GM12878 (cell line): Measurements from ENCODE around the gene OR4D6. TPM values are rescaled to one million over a fixed set of nuclear protein-coding genes. Genes with fewer than 3 reads are reported as not detected.

Experiments used
- ATAC-seq: fragments of 200-7000 bp; cut with Tn5 transposase; 3 replicates; pipeline ENCODE4 v1.9.1; 2020; ENCODE audit warnings: mild to moderate bottlenecking, moderate library complexity
- BruUV-seq: library from RNA; stranded (reverse); fragments of 400-500 nt; replicated peaks from 2 replicates; lab custom pipeline; 2021; lab: Mats Ljungman, UMichigan
- CTCF ChIA-PET: fragments of 300-600 bp; sonication (Branson Sonifier 250); formaldehyde crosslinking; extraction: SDS; loops from one replicate; lab custom pipeline; 2021; ENCODE audit warnings: inconsistent platforms; lab: Yijun Ruan, JAX
- POLR2A ChIA-PET: fragments of 350-600 bp; formaldehyde crosslinking; extraction: SDS; loops from one replicate; lab custom pipeline; 2021; ENCODE audit warnings: inconsistent platforms; lab: Charles Lee
- RAD21 ChIA-PET: fragments of 300-600 bp; sonication (Branson Sonifier 250); formaldehyde crosslinking; loops from one replicate; lab custom pipeline; 2023; ENCODE audit warnings: antibody characterized with exemption; ENCODE audit not compliant: unreplicated experiment; lab: Charles Lee
- SMC1A ChIA-PET: fragments of 300-600 bp; sonication (Branson Sonifier 250); formaldehyde crosslinking; loops from one replicate; lab custom pipeline; 2023; ENCODE audit not compliant: unreplicated experiment, uncharacterized antibody; lab: Charles Lee
- DNase-seq: peaks from one replicate; pipeline ENCODE4 v3.0.0-alpha.2; 2011; ENCODE audit warnings: low read depth, low spot score
- FAIRE-seq: peaks from 3 replicates; lab custom pipeline; 2011; peaks lifted over from hg19 to GRCh38; lab: Jason Lieb, UNC
- H2AFZ ChIP-seq: 2 replicates; pipeline ENCODE4 v1.6.0; 2011; ENCODE audit warnings: low read depth, low read length, control low read depth; ENCODE audit not compliant: control insufficient read depth
- H3K27ac ChIP-seq: 2 replicates; pipeline ENCODE4 v1.5.1; 2011; ENCODE audit warnings: control low read depth; ENCODE audit not compliant: control insufficient read depth, insufficient read depth
- H3K27me3 ChIP-seq, 2 experiments: replicated peaks in 1 of 2; 2 replicates each; pipeline versions ENCODE4 v1.6.0 to v1.6.1; 2011; ENCODE audit warnings: low read length in 1 of 2; ENCODE audit not compliant: control insufficient read depth in 2 of 2, insufficient read depth in 2 of 2
- H3K36me3 ChIP-seq, 2 experiments: 2 replicates each; pipeline ENCODE4 v1.5.1; 2011; ENCODE audit warnings: low read length in 1 of 2; ENCODE audit not compliant: control insufficient read depth in 2 of 2, insufficient read depth in 2 of 2
- H3K4me1 ChIP-seq: 2 replicates; pipeline ENCODE4 v1.6.1; 2011; ENCODE audit warnings: mild to moderate bottlenecking, low read length, moderate library complexity, mixed read lengths; ENCODE audit not compliant: control insufficient read depth, insufficient read depth
- H3K4me2 ChIP-seq: 2 replicates; pipeline ENCODE4 v1.6.0; 2011; ENCODE audit warnings: control low read depth; ENCODE audit not compliant: control insufficient read depth, insufficient read depth
- H3K4me3 ChIP-seq: fragments of 200-600 bp; sonication (generic); 2 replicates; pipeline ENCODE4 v1.5.1; 2016
- H3K79me2 ChIP-seq: 2 replicates; pipeline ENCODE4 v1.6.0; 2011; ENCODE audit warnings: low read length; ENCODE audit not compliant: control insufficient read depth, insufficient read depth
- H3K9ac ChIP-seq: 2 replicates; pipeline ENCODE4 v1.8.0; 2011; ENCODE audit warnings: low read length, control low read depth, mixed read lengths; ENCODE audit not compliant: control insufficient read depth, insufficient read depth
- H3K9me3 ChIP-seq: replicated peaks from 3 replicates; pipeline ENCODE4 v1.5.1; 2011; ENCODE audit warnings: mild to moderate bottlenecking, low read length; ENCODE audit not compliant: control insufficient read depth, insufficient read depth
- H4K20me1 ChIP-seq: 2 replicates; pipeline ENCODE4 v1.6.0; 2011; ENCODE audit not compliant: control insufficient read depth, insufficient read depth
- CBFB ChIP-seq: IDR thresholded peaks from 2 replicates; pipeline ENCODE4 v1.6.1; 2016; ENCODE audit warnings: antibody characterized with exemption, low read depth
- NFXL1 ChIP-seq: fragments of 450-650 bp; IDR thresholded peaks from 2 replicates; pipeline ENCODE4 v1.6.1; 2017; ENCODE audit warnings: antibody characterized with exemption, mild to moderate bottlenecking, borderline replicate concordance
- PAX8 ChIP-seq: fragments of 450-650 bp; IDR thresholded peaks from 2 replicates; pipeline ENCODE4 v1.6.1; 2017; ENCODE audit warnings: mild to moderate bottlenecking, moderate library complexity
- TAF1 ChIP-seq: IDR thresholded peaks from 2 replicates; pipeline ENCODE4 v1.6.1; 2011; ENCODE audit warnings: mild to moderate bottlenecking, low read depth, low read length, borderline replicate concordance
- TBL1XR1 ChIP-seq: IDR thresholded peaks from 2 replicates; pipeline ENCODE4 v1.6.1; 2012; ENCODE audit warnings: low read depth, low read length, improper control_type of control experiment
- in situ Hi-C: fragments of 300-500 bp; cut with MboI; formaldehyde crosslinking; loops from 9 replicates; pipeline ENCODE4 v1.14.3; 2018; ENCODE audit warnings: mixed read lengths
- intact Hi-C: fragments of 100-400 bp; cut with micrococcal nuclease; formaldehyde crosslinking; loops from one replicate; pipeline ENCODE4 v1.14.2; 2022; ENCODE audit not compliant: unreplicated experiment
- polyA plus RNA-seq, 11 experiments: library from polyadenylated mRNA; depleted of rRNA in 4 of 11; unstranded in 6 of 11; stranded (reverse) in 5 of 11; fragments of >200 nt; fragmentation: Nextera tagmentation in 4 of 11; fragmentation: Illumina TruSeq in 1 of 11; extraction: Ambion mirVana in 4 of 11; extraction: Trizol in 1 of 11; gene quantifications; 1 replicate in 1 of 11; 2 replicates in 10 of 11; pipeline versions ENCODE4 v1.2.1 to v1.2.3, GENCODE V29; 2011 to 2016; ENCODE audit warnings: inconsistent platforms in 2 of 11, missing spikeins in 2 of 11, low read depth in 1 of 11
- total RNA-seq, 4 experiments: library from RNA; depleted of rRNA in 3 of 4; stranded (reverse); fragments of >200 nt in 3 of 4; fragmentation: Illumina TruSeq in 1 of 4; extraction: Trizol in 1 of 4; gene quantifications; 2 replicates each; pipeline versions ENCODE4 v1.2.1 to v1.2.3, GENCODE V29; 2013 to 2021
- TF ChIP-seq, protein P1 (sequence below): fragments of 450-650 bp; IDR thresholded peaks from 2 replicates; pipeline ENCODE4 v1.6.1; 2018; ENCODE audit warnings: borderline replicate concordance, mild to moderate bottlenecking; ENCODE audit not compliant: partially characterized antibody
- TF ChIP-seq, protein P2 (sequence below): fragments of 450-650 bp; IDR thresholded peaks from 2 replicates; pipeline ENCODE4 v1.6.1; 2017; ENCODE audit warnings: low read depth, mild to moderate bottlenecking, moderate library complexity

OR4D6 gene
- total and polyA plus RNA-seq, 10 of the 15 experiments (the other 5 are each of a cell fraction or from before 2014, with no cell fraction given) = not detected

DNA sequence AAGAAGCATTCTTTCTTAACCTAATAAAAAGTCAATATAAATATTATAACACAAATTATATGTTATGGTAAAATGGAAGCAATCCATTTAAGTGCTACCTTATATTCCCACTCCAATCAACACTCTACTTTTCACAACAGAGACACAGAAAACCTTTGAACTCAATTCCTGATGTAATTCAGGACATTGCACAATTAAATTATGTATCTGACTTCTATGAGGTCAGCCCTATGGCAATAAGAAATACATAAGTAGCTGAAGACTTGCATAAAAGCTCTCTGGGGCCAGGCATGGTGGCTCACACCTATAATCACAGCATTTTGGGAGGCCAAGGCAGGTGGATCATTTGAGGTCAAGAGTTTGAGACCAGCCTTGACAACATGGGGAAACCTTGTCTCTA is 23.1 kb downstream of the OR4D6 start:
- FAIRE-seq (no peak), DNase-seq (no peak)
- Histone ChIP-seq H3K27me3 (no peaks in the 10 kb centered on the region), H3K27ac (no peak overlapping the region), H3K4me2 (no peak overlapping the region), H3K4me3 (no peak overlapping the region), H2AFZ (no peak overlapping the region), H4K20me1 (no peaks in the 10 kb centered on the region), H3K36me3 (no peaks in the 10 kb centered on the region)
- BruUV-seq = no TSS peak
- intact Hi-C loops = no loop called here
- SMC1A ChIA-PET = no interaction called here
- in situ Hi-C loops = no loop called here
- no peak for TF ChIP-seq TAF1
- TF ChIP-seq CBFB = no peak
- no peak for TF ChIP-seq TBL1XR1
- TF ChIP-seq NFXL1 = no peak
- TF ChIP-seq, protein P1, sequence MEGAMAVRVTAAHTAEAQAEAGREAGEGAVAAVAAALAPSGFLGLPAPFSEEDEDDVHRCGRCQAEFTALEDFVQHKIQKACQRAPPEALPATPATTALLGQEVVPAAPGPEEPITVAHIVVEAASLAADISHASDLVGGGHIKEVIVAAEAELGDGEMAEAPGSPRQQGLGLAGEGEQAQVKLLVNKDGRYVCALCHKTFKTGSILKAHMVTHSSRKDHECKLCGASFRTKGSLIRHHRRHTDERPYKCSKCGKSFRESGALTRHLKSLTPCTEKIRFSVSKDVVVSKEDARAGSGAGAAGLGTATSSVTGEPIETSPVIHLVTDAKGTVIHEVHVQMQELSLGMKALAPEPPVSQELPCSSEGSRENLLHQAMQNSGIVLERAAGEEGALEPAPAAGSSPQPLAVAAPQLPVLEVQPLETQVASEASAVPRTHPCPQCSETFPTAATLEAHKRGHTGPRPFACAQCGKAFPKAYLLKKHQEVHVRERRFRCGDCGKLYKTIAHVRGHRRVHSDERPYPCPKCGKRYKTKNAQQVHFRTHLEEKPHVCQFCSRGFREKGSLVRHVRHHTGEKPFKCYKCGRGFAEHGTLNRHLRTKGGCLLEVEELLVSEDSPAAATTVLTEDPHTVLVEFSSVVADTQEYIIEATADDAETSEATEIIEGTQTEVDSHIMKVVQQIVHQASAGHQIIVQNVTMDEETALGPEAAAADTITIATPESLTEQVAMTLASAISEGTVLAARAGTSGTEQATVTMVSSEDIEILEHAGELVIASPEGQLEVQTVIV = no peak
- TF ChIP-seq PAX8 = no peak
- TF ChIP-seq, protein P2, sequence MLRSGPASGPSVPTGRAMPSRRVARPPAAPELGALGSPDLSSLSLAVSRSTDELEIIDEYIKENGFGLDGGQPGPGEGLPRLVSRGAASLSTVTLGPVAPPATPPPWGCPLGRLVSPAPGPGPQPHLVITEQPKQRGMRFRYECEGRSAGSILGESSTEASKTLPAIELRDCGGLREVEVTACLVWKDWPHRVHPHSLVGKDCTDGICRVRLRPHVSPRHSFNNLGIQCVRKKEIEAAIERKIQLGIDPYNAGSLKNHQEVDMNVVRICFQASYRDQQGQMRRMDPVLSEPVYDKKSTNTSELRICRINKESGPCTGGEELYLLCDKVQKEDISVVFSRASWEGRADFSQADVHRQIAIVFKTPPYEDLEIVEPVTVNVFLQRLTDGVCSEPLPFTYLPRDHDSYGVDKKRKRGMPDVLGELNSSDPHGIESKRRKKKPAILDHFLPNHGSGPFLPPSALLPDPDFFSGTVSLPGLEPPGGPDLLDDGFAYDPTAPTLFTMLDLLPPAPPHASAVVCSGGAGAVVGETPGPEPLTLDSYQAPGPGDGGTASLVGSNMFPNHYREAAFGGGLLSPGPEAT = no peak
- TF ChIP-seq, all 136 proteins: peak for 0
- ChIA-PET POLR2A (no interaction called here), RAD21 (no interaction called here), CTCF (no interaction called here)
- Histone ChIP-seq H3K79me2 (no peaks in the 10 kb centered on the region), H3K9me3 (no peaks in the 10 kb centered on the region), H3K4me1 (no peaks in the 10 kb centered on the region; the same call in 1 of the 2 replicates), H3K9ac (no peak overlapping the region)
- no peak for ATAC-seq
